OCI-LY3 (cell line): ENCODE data around the gene DVL2.
A peak's percentile ranks its signal among the peaks of the same experiment; 100 is the strongest.

Experiments
- H2AFZ ChIP-seq: fragments of 200-600, 300-600 bp; shearing (Covaris generic); 2 replicates; pipeline ENCODE4 v1.6.0; 2014; ENCODE audit warnings: antibody characterized with exemption, low read depth, low read length
- H3K27ac ChIP-seq: fragments of 200-600, 300-600 bp; sonication (generic); 2 replicates; pipeline ENCODE4 v1.5.1; 2014; ENCODE audit warnings: mild to moderate bottlenecking, low read length, moderate library complexity, mixed read lengths
- H3K27me3 ChIP-seq: fragments of 200-600, 300-600 bp; sonication (generic); 2 replicates; pipeline ENCODE4 v1.6.1; 2014; ENCODE audit warnings: low read depth, low read length, mixed read lengths
- H3K36me3 ChIP-seq: fragments of 200-600, 300-600 bp; sonication (generic); replicated peaks from 2 replicates; pipeline ENCODE3; 2014; ENCODE audit warnings: low read depth, low read length, mixed read lengths
- H3K4me1 ChIP-seq: fragments of 300-600, 200-600 bp; sonication (generic); 2 replicates; pipeline ENCODE4 v1.6.1; 2014; ENCODE audit warnings: low read length, mixed read lengths
- H3K4me2 ChIP-seq: fragments of 200-600, 300-600 bp; sonication (generic); 2 replicates; pipeline ENCODE4 v1.6.1; 2014; ENCODE audit warnings: low read length, mixed read lengths
- H3K4me3 ChIP-seq: fragments of 300-600, 200-600 bp; sonication (generic); 2 replicates; pipeline ENCODE4 v1.5.1; 2014; ENCODE audit warnings: antibody characterized with exemption, mild to moderate bottlenecking, low read length, moderate library complexity
- H3K79me2 ChIP-seq: fragments of 300-600, 200-600 bp; shearing (Covaris generic); 2 replicates; pipeline ENCODE4 v1.6.1; 2014; ENCODE audit warnings: mild to moderate bottlenecking, low read length, mixed read lengths
- H3K9ac ChIP-seq: fragments of 300-600, 200-600 bp; shearing (Covaris generic); 2 replicates; pipeline ENCODE4 v1.6.0; 2014; ENCODE audit warnings: mild to moderate bottlenecking, low read length, moderate library complexity
- H3K9me3 ChIP-seq: fragments of 200-600, 300-600 bp; shearing (Covaris generic); 2 replicates; pipeline ENCODE4 v1.6.1; 2014; ENCODE audit warnings: low read length, mixed read lengths; ENCODE audit not compliant: insufficient read depth
- H4K20me1 ChIP-seq: fragments of 200-600, 300-600 bp; sonication (generic); 2 replicates; pipeline ENCODE4 v1.6.1; 2016; ENCODE audit warnings: low read length, mixed read lengths; ENCODE audit not compliant: insufficient read depth
- EZH2phosphoT487 ChIP-seq: fragments of 200-600 bp; shearing (Covaris generic); IDR thresholded peaks from 2 replicates; pipeline ENCODE4 v1.6.1; 2018; ENCODE audit warnings: antibody characterized with exemption, mixed run types, low read depth
- TF ChIP-seq, protein P1 (sequence below): fragments of 200-600, 300-600 bp; sonication (generic); IDR thresholded peaks from 2 replicates; pipeline ENCODE4 v1.5.1; 2014; ENCODE audit warnings: antibody characterized with exemption, low read length, low read depth

The DVL2 gene

DNA sequence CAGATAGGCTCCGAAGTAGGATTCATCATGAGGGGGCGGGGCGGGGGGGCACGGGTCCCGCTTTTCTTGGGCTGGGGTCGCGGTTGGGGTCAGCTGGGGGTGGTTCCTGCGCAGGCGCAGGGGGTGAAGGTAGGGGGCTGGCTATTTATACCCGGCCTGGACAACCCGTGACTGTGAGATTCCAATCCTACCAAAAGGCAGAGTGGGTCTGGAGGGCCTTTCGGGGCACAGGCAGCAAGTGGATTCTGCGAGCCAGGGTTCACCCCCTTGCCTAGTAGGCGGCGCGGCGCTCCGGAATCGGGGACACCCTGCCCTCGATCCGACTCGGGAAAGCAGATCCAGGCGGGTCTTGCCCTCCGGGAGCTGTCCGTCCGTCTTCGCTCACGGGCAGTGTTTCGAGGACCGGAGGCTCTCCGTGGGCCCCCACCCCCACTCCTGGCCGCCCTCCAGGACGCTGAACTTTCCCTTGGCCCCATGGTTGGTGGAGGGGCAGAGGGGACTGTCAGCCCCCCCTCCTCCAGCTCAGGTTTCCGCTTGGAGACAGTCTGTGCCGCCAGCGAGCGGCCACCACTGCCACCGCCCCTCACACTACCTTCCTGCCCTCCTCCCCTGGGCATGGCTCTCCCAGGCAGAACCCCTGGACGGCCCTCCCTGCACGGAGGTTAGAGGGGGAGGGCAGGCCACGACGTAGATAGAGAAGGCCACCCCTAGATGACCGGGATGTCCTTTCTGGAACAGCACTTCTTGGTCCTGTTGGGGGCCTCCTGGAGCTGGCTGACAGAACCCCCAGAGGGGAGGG, 47.8 kb upstream of the DVL2 start:
- no peaks in the 10 kb centered on the region for H4K20me1 ChIP-seq
- H3K4me2 ChIP-seq, result peak overlapping the region; percentile 99
- no peaks in the 10 kb centered on the region for H3K79me2 ChIP-seq
- no peaks in the 10 kb centered on the region for H3K9me3 ChIP-seq
- H2AFZ ChIP-seq, result no peak overlapping the region
- no peaks in the 10 kb centered on the region for H3K27me3 ChIP-seq
- no peak overlapping the region for H3K27ac ChIP-seq
- peak overlapping the region; percentile 84 for H3K4me3 ChIP-seq
- no peak overlapping the region for H3K9ac ChIP-seq
- peaks cover 15% of the 10 kb centered on the region for H3K4me1 ChIP-seq
- TF ChIP-seq, protein P1, sequence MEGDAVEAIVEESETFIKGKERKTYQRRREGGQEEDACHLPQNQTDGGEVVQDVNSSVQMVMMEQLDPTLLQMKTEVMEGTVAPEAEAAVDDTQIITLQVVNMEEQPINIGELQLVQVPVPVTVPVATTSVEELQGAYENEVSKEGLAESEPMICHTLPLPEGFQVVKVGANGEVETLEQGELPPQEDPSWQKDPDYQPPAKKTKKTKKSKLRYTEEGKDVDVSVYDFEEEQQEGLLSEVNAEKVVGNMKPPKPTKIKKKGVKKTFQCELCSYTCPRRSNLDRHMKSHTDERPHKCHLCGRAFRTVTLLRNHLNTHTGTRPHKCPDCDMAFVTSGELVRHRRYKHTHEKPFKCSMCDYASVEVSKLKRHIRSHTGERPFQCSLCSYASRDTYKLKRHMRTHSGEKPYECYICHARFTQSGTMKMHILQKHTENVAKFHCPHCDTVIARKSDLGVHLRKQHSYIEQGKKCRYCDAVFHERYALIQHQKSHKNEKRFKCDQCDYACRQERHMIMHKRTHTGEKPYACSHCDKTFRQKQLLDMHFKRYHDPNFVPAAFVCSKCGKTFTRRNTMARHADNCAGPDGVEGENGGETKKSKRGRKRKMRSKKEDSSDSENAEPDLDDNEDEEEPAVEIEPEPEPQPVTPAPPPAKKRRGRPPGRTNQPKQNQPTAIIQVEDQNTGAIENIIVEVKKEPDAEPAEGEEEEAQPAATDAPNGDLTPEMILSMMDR, result no peak
- no peak for TF ChIP-seq EZH2phosphoT487
- H3K36me3 ChIP-seq, result no peaks in the 10 kb centered on the region

DNA sequence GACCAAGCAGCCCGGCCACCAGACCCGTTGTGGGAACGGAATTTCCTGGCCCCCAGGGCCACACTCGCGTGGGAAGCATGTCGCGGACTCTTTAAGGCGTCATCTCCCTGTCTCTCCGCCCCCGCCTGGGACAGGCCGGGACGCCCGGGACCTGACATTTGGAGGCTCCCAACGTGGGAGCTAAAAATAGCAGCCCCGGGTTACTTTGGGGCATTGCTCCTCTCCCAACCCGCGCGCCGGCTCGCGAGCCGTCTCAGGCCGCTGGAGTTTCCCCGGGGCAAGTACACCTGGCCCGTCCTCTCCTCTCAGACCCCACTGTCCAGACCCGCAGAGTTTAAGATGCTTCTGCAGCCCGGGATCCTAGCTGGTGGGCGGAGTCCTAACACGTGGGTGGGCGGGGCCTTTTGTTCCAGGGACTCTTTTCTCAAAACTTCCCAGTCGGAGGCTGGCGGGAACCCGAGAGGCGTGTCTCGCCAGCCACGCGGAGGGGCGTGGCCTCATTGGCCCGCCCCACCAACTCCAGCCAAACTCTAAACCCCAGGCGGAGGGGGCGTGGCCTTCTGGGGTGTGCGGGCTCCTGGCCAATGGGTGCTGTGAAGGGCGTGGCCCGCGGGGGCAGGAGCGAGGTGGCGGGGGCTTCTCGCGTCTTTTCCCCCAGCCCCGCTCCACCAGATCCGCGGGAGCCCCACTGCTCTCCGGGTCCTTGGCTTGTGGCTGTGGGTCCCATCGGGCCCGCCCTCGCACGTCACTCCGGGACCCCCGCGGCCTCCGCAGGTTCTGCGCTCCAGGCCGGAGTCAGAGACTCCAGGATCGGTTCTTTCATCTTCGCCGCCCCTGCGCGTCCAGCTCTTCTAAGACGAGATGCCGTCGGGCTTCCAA, 47.0 kb upstream of the DVL2 start, which contains the start of gene SLC2A4:
SLC2A4 (plus strand) TSS at position 645 of the 879 bp plus-strand sequence; CDS start at position 862, 217 bp downstream.
- peak within 1 kb of the TSS; percentile 42; the same call in 1 of the 2 replicates for H3K27ac ChIP-seq
- no peaks in the 10 kb centered on the region for H3K79me2 ChIP-seq
- no peaks in the 10 kb centered on the region for H3K9me3 ChIP-seq
- H3K27me3 ChIP-seq, result no peaks in the 10 kb centered on the region
- no peaks in the 10 kb centered on the region for H3K36me3 ChIP-seq
- H3K4me3 ChIP-seq, result peak within 1 kb of the TSS; percentile 84
- H4K20me1 ChIP-seq, result no peaks in the 10 kb centered on the region
- H2AFZ ChIP-seq, result peak within 1 kb of the TSS; percentile 80
- H3K4me2 ChIP-seq, result peak within 1 kb of the TSS; percentile 99
- H3K4me1 ChIP-seq, result peaks cover 15% of the 10 kb centered on the region
- peak within 1 kb of the TSS; percentile 63 for H3K9ac ChIP-seq
- TF ChIP-seq, protein P1, result no peak
- TF ChIP-seq EZH2phosphoT487, result no peak

DNA sequence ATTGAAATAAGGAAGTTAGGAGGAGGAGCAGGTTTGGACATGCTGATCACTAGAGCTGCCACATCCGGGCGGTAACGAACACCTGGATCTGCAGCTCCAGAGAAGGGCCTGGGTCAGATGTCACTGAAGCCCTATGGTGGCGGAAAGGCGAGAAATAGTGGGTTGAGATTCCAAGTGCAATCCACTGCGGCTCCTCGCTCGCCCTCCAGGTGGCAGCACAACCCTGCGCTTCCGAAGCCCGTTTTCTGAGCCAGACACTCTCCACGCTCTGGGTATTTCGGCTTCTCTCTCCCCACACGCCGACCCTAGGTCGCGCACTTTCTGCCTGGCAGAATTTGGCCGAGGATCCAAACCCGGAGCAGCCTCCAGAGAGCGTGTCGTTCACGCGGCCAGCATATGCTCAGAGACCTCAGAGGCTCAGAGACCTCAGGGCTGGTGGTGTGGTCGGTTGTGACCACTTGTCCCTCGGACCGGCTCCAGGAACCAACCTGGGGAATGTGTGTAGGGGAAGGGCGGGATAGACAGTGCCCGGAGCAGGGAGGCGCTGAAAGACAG, 46.3 kb upstream of the DVL2 start:
- Histone ChIP-seq H3K9me3 (no peaks in the 10 kb centered on the region), H3K9ac (peak overlapping the region; percentile 63)

More for the DNA sequence above, 46.3 kb upstream of the DVL2 start:
- Histone ChIP-seq H3K4me1 (peaks cover 15% of the 10 kb centered on the region), H2AFZ (peak overlapping the region; percentile 80), H3K4me2 (peak overlapping the region; percentile 99), H4K20me1 (no peaks in the 10 kb centered on the region), H3K27me3 (no peaks in the 10 kb centered on the region), H3K36me3 (no peaks in the 10 kb centered on the region), H3K27ac (peak overlapping the region; percentile 42; the same call in 1 of the 2 replicates), H3K79me2 (no peaks in the 10 kb centered on the region), H3K4me3 (peak overlapping the region; percentile 84)
- TF ChIP-seq, protein P1, result peak; percentile 74
- TF ChIP-seq EZH2phosphoT487, result no peak
